A673 (cell line): ENCODE data around the gene SBK1. TPM values are rescaled to one million over a fixed set of nuclear protein-coding genes. Genes with fewer than 3 reads are reported as not detected.

Experiments used
- total RNA-seq: library from RNA; stranded (reverse); gene quantifications from 2 replicates; pipeline ENCODE4 v1.2.3, GENCODE V29; 2021

Gene SBK1
- total RNA-seq, 1 experiment from 2014 or later = 22.2 TPM

Other genes with a start within 250 kb of the SBK1 start
- 0.26 TPM in 1 of 2 replicates, not detected in the other for gene GSG1L, start 228.8 kb upstream of the SBK1 start, total RNA-seq
- 155 and 159 TPM in 2 replicates for gene XPO6, start 80.6 kb upstream of the SBK1 start, total RNA-seq
- gene NPIPB6, start 71.0 kb downstream of the SBK1 start, total RNA-seq = 1.6 and 2.6 TPM in 2 replicates
- gene EIF3CL, start 111.3 kb downstream of the SBK1 start, total RNA-seq = 53.7 and 109 TPM in 2 replicates
- not detected in 2 replicates for gene NPIPB7, start 179.8 kb downstream of the SBK1 start, total RNA-seq
- 31.4 and 37.3 TPM in 2 replicates for gene CLN3, start 199.5 kb downstream of the SBK1 start, total RNA-seq
- not detected in 2 replicates for gene APOBR, start 202.1 kb downstream of the SBK1 start, total RNA-seq
- gene IL27, start 214.3 kb downstream of the SBK1 start, total RNA-seq = not detected in 2 replicates
- gene NUPR1, start 246.4 kb downstream of the SBK1 start, total RNA-seq = 0.19 and 0.76 TPM in 2 replicates